ENCODE results near the gene AQP7. TPM values are rescaled to one million over a fixed set of nuclear protein-coding genes. Genes with fewer than 3 reads are reported as not detected.

AQP7 gene
- total RNA-seq, 2 experiments from 2014 or later = 2.2 TPM; not detected in 1

DNA sequence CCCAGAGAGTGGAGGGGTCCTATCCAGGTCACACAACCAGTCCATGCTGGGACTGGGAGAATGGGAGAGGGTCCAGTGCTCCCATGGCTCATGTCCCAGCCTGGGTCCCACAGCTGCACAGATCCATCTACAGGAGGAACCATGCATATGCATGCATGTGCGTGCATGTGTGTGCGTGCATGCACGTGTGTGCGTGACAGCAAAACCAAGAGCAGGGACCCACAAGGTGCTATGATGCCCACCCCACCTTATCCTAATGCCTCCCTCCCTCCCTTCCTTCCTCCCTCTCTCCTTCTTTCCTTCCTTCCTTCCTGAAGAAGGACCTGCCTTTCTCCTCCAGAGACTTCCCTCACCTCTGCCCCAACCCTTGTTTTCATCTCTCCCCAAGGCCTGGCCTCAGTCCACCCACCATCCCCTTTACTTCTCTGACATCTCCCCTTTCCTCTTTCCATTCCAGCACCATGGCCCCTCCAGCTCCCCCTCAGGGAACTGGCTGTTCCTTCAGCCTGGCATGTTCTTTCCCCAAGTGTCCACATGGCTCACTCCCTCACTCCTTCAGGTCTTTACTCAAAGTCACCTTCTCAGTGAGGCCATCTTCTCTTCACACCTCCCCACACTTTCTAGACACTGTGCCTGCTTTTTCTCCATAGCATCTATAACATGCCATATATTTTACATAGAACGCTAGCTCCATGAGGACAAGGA, 21.8 kb downstream of the AQP7 start:
- no peak for DNase-seq (ENCODE audit: low spot score)
- TF ChIP-seq EZH2phosphoT487 (IDR thresholded peaks at IDR 0.05; ENCODE audit: borderline replicate concordance, low read depth, low read length) = no peak
- TF ChIP-seq, protein P1, sequence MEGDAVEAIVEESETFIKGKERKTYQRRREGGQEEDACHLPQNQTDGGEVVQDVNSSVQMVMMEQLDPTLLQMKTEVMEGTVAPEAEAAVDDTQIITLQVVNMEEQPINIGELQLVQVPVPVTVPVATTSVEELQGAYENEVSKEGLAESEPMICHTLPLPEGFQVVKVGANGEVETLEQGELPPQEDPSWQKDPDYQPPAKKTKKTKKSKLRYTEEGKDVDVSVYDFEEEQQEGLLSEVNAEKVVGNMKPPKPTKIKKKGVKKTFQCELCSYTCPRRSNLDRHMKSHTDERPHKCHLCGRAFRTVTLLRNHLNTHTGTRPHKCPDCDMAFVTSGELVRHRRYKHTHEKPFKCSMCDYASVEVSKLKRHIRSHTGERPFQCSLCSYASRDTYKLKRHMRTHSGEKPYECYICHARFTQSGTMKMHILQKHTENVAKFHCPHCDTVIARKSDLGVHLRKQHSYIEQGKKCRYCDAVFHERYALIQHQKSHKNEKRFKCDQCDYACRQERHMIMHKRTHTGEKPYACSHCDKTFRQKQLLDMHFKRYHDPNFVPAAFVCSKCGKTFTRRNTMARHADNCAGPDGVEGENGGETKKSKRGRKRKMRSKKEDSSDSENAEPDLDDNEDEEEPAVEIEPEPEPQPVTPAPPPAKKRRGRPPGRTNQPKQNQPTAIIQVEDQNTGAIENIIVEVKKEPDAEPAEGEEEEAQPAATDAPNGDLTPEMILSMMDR (conservative IDR thresholded peaks at IDR 0.05; ENCODE audit: low read length) = no peak
- no TSS peak for BruUV-seq (replicated peaks)
- Histone ChIP-seq H3K9me3 (ENCODE audit: low read length) (no peaks in the 10 kb centered on the region), H3K36me3 (ENCODE audit: insufficient read depth, low read length) (no peaks in the 10 kb centered on the region), H3K9me2 (ENCODE audit: insufficient read depth, low read length) (no peaks in the 10 kb centered on the region), H4K20me1 (ENCODE audit: insufficient read depth, low read length) (no peaks in the 10 kb centered on the region), H3K79me2 (ENCODE audit: insufficient read depth, low read depth, low read length) (no peaks in the 10 kb centered on the region), H3K4me3 (ENCODE audit: low read depth, low read length, poor library complexity, severe bottlenecking) (no peak overlapping the region), H3K27ac (ENCODE audit: low read depth, low read length, poor library complexity, severe bottlenecking) (no peak overlapping the region), H3K4me1 (ENCODE audit: insufficient read depth, low read length, poor library complexity, severe bottlenecking) (no peaks in the 10 kb centered on the region), H2AFZ (ENCODE audit: low read length) (no peak overlapping the region), H3K4me2 (ENCODE audit: low read length) (no peak overlapping the region)
- ChIA-PET POLR2A (interaction anchor here (0.6 kb wide), 1 partner anchor 308 kb away, joined by 4 read pairs; no protein-coding TSS in a partner anchor), CTCF (ENCODE audit: unreplicated experiment) (no interaction called here)
- intact Hi-C loops (cut with micrococcal nuclease; ENCODE audit: unreplicated experiment) = no loop called here

DNA sequence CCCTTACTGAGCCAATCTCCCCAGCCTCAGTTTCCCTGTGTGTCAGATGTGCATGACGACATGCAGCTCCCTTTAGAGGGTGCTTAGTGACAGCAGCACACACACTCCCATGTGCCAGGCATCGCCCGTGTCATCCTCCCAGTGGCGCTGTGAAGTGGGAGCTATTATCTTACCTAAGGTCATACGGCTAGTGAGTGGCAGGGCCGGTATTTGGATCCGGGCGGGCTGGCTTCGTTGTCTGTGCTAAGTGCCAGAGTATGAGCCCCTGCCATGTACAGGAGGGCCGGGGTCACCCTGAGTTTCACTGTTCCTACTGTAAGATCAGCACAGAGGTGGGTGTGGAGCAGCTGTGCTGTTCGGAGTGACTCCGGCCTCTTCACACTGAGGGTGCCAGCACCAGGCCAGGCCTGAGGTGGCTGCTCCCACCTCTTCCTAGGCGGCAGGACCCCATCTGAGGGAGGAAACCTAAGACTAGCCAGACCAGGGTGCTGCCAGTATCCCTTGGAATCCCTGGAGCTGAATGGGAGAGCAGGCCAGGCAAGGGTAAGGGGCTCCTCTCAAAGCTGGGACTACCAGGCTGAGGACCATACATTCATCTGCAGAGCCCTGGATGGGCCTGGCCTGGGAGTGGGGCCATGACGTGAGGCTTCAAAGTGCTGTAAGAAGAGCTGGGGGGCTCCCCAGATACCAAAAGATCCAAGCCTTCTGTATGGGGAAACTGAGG, 22.5 kb downstream of the AQP7 start:
- Histone ChIP-seq H3K36me3 (ENCODE audit: insufficient read depth, low read length) (no peaks in the 10 kb centered on the region), H3K9me2 (ENCODE audit: insufficient read depth, low read length) (no peaks in the 10 kb centered on the region), H3K4me3 (ENCODE audit: low read depth, low read length, poor library complexity, severe bottlenecking) (no peak overlapping the region), H3K9me3 (ENCODE audit: low read length) (no peaks in the 10 kb centered on the region), H3K4me1 (ENCODE audit: insufficient read depth, low read length, poor library complexity, severe bottlenecking) (no peaks in the 10 kb centered on the region), H2AFZ (ENCODE audit: low read length) (no peak overlapping the region), H3K79me2 (ENCODE audit: insufficient read depth, low read depth, low read length) (no peaks in the 10 kb centered on the region), H4K20me1 (ENCODE audit: insufficient read depth, low read length) (no peaks in the 10 kb centered on the region), H3K27ac (ENCODE audit: low read depth, low read length, poor library complexity, severe bottlenecking) (no peak overlapping the region), H3K4me2 (ENCODE audit: low read length) (no peak overlapping the region)
- no peak for DNase-seq (ENCODE audit: low spot score)
- BruUV-seq (replicated peaks) = no TSS peak
- TF ChIP-seq, protein P1 (conservative IDR thresholded peaks at IDR 0.05; ENCODE audit: low read length) = no peak
- no peak for TF ChIP-seq EZH2phosphoT487 (IDR thresholded peaks at IDR 0.05; ENCODE audit: borderline replicate concordance, low read depth, low read length)
- intact Hi-C loops (cut with micrococcal nuclease; ENCODE audit: unreplicated experiment) = no loop called here
- ChIA-PET POLR2A (no interaction called here), CTCF (ENCODE audit: unreplicated experiment) (no interaction called here)
